ENCODE results near the gene IL1B. TPM values are rescaled to one million over a fixed set of nuclear protein-coding genes. Genes with fewer than 3 reads are reported as not detected.

The IL1B gene
- total RNA-seq, 2 experiments from 2014 or later = not detected

DNA sequence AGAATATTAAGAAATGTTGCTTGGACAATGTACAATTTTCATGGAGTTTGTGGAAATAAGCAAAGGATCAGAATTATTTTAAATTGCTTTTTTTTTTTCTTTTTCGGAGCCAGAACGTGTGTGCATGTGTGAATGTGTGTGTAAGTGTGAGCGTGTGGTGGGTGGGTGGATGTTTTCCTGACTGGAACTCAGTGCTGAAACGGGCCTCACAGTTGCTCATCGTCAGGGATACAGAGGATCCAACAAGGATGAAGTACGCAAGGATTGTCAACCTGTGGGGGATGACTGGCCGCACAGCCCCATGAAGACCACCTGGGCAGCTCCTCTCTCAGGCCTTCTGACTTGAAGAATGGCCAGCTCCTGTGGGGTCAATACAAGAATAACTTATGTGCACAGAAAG is 17.5 kb downstream of the IL1B start:
- Histone ChIP-seq H4K20me1 (ENCODE audit: insufficient read depth, low read length) (no peaks in the 10 kb centered on the region), H3K36me3 (ENCODE audit: insufficient read depth, low read length) (no peaks in the 10 kb centered on the region), H3K4me3 (ENCODE audit: low read depth, low read length, poor library complexity, severe bottlenecking) (no peak overlapping the region), H3K9me2 (ENCODE audit: insufficient read depth, low read length) (no peaks in the 10 kb centered on the region), H3K79me2 (ENCODE audit: insufficient read depth, low read depth, low read length) (no peaks in the 10 kb centered on the region), H3K4me1 (ENCODE audit: insufficient read depth, low read length, poor library complexity, severe bottlenecking) (no peaks in the 10 kb centered on the region), H3K27ac (ENCODE audit: low read depth, low read length, poor library complexity, severe bottlenecking) (no peak overlapping the region), H2AFZ (ENCODE audit: low read length) (no peak overlapping the region), H3K9me3 (ENCODE audit: low read length) (no peaks in the 10 kb centered on the region), H3K4me2 (ENCODE audit: low read length) (no peak overlapping the region)
- no peak for DNase-seq (ENCODE audit: low spot score)
- ChIA-PET CTCF (ENCODE audit: unreplicated experiment) (no interaction called here), POLR2A (interaction anchor here (0.7 kb wide), 1 partner anchor 56 kb away, joined by 3 read pairs; no protein-coding TSS in a partner anchor)
- intact Hi-C loops (cut with micrococcal nuclease; ENCODE audit: unreplicated experiment) = no loop called here
- TF ChIP-seq EZH2phosphoT487 (IDR thresholded peaks at IDR 0.05; ENCODE audit: borderline replicate concordance, low read depth, low read length) (no peak), CTCF (conservative IDR thresholded peaks at IDR 0.05; ENCODE audit: low read length) (no peak)
- BruUV-seq (replicated peaks) = no TSS peak

DNA sequence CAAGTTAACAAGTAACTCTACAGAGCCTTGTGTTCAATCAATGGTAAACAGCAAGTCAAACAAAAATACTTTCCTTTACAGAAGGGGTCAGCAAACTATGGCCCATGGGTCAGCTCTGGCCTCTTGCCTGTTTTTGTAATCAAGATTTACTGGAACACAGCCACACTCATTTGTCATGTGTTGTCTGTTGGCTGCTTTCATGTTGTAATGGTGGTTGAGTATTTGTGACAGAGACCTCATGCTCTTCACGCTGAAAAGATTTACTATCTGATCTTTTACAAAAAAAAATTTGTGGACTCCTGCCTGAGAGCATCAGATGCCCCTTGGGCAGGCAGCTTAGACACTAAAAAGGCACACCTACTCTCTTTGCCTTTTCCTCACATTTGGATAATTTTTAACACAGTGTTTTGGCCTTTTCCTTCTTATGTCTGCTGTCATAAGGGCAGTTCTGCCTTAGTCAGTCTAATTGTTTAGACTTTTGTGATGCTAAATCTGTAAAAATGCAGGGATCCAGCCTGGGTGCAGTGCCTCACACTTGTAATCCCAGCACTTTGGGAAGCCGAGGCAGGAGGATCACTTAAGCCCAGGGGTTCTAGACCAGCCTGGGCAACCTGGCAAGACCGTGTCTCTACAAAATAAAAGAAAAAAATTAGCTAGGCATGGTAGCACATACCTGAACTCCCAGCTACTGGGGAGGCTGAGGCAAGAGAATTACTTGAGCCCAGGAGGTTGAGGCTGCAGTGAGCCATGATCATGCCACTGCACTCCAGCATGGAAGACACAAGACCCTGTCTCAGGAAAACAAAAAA is 18.3 kb downstream of the IL1B start:
- ChIA-PET POLR2A (interaction anchor here (0.7 kb wide), 1 partner anchor 32 kb away, joined by 4 read pairs; no protein-coding TSS in a partner anchor), CTCF (ENCODE audit: unreplicated experiment) (no interaction called here)
- intact Hi-C loops (cut with micrococcal nuclease; ENCODE audit: unreplicated experiment) = no loop called here
- H3K27ac ChIP-seq (ENCODE audit: low read depth, low read length, poor library complexity, severe bottlenecking) = no peak overlapping the region
- H3K4me1 ChIP-seq (ENCODE audit: insufficient read depth, low read length, poor library complexity, severe bottlenecking) = no peaks in the 10 kb centered on the region
- no peak for DNase-seq (ENCODE audit: low spot score)
- no TSS peak for BruUV-seq (replicated peaks)
- no peaks in the 10 kb centered on the region for H3K36me3 ChIP-seq (ENCODE audit: insufficient read depth, low read length)
- H3K4me3 ChIP-seq (ENCODE audit: low read depth, low read length, poor library complexity, severe bottlenecking) = no peak overlapping the region
- H3K79me2 ChIP-seq (ENCODE audit: insufficient read depth, low read depth, low read length) = no peaks in the 10 kb centered on the region
- H2AFZ ChIP-seq (ENCODE audit: low read length) = no peak overlapping the region
- no peak overlapping the region for H3K4me2 ChIP-seq (ENCODE audit: low read length)
- H4K20me1 ChIP-seq (ENCODE audit: insufficient read depth, low read length) = no peaks in the 10 kb centered on the region
- TF ChIP-seq EZH2phosphoT487 (IDR thresholded peaks at IDR 0.05; ENCODE audit: borderline replicate concordance, low read depth, low read length) (no peak), CTCF (conservative IDR thresholded peaks at IDR 0.05; ENCODE audit: low read length) (no peak)
- H3K9me3 ChIP-seq (ENCODE audit: low read length) = no peaks in the 10 kb centered on the region
- H3K9me2 ChIP-seq (ENCODE audit: insufficient read depth, low read length) = no peaks in the 10 kb centered on the region

- H2AFZ ChIP-seq (ENCODE audit: low read length) = no peak overlapping the region
- DNase-seq (ENCODE audit: low spot score) = no peak
- TF ChIP-seq EZH2phosphoT487 (IDR thresholded peaks at IDR 0.05; ENCODE audit: borderline replicate concordance, low read depth, low read length) = no peak
- no peak for TF ChIP-seq CTCF (conservative IDR thresholded peaks at IDR 0.05; ENCODE audit: low read length)
- no peaks in the 10 kb centered on the region for H3K9me2 ChIP-seq (ENCODE audit: insufficient read depth, low read length)
- no peaks in the 10 kb centered on the region for H4K20me1 ChIP-seq (ENCODE audit: insufficient read depth, low read length)
- peaks cover 2% of the 10 kb centered on the region for H3K4me1 ChIP-seq (ENCODE audit: insufficient read depth, low read length, poor library complexity, severe bottlenecking)
- ChIA-PET POLR2A (no interaction called here), CTCF (ENCODE audit: unreplicated experiment) (no interaction called here)
- no peak overlapping the region for H3K27ac ChIP-seq (ENCODE audit: low read depth, low read length, poor library complexity, severe bottlenecking)
- no peak overlapping the region for H3K4me3 ChIP-seq (ENCODE audit: low read depth, low read length, poor library complexity, severe bottlenecking)
- intact Hi-C loops (cut with micrococcal nuclease; ENCODE audit: unreplicated experiment) = no loop called here
- H3K36me3 ChIP-seq (ENCODE audit: insufficient read depth, low read length) = no peaks in the 10 kb centered on the region
- no peak overlapping the region for H3K4me2 ChIP-seq (ENCODE audit: low read length)
- BruUV-seq (replicated peaks) = no TSS peak
- no peaks in the 10 kb centered on the region for H3K9me3 ChIP-seq (ENCODE audit: low read length)
- no peaks in the 10 kb centered on the region for H3K79me2 ChIP-seq (ENCODE audit: insufficient read depth, low read depth, low read length)
These were observed 19.4 kb downstream of the IL1B start for GRCh38 chr2:112817082-112817689.
